Measurements from ENCODE around the gene SHISA6. TPM values are rescaled to one million over a fixed set of nuclear protein-coding genes. Genes with fewer than 3 reads are reported as not detected.

SHISA6 gene
- total RNA-seq (2014; rRNA removed; shearing (Covaris generic)) = not detected in 2 replicates

GRCh38 chr17:11240841-11241610 is at the start of gene SHISA6:
TSS of gene SHISA6 (plus strand) at chr17:11241213.
- no peak for DNase-seq (ENCODE audit: low spot score)

GRCh38 chr17:11195801-11196200 is 45.2 kb upstream of the SHISA6 start:
- no peak for DNase-seq (ENCODE audit: low spot score)

GRCh38 chr17:11204991-11205390 is 36.0 kb upstream of the SHISA6 start:
- DNase-seq (ENCODE audit: low spot score) = no peak

GRCh38 chr17:11205659-11206058 is 35.4 kb upstream of the SHISA6 start:
- DNase-seq (ENCODE audit: low spot score) = no peak

- DNase-seq (ENCODE audit: low spot score) = no peak
Observed at GRCh38 chr17:11209906-11210305, 31.1 kb upstream of the SHISA6 start.

- DNase-seq (ENCODE audit: low spot score) = no peak
Observed at GRCh38 chr17:11212792-11213191, 28.2 kb upstream of the SHISA6 start.

- no peak for DNase-seq (ENCODE audit: low spot score)
Observed at GRCh38 chr17:11216976-11217375, 24.0 kb upstream of the SHISA6 start.

GRCh38 chr17:11221196-11221595 is 19.8 kb upstream of the SHISA6 start:
- no peak for DNase-seq (ENCODE audit: low spot score)

- no peak for DNase-seq (ENCODE audit: low spot score)
Observed at GRCh38 chr17:11221721-11222120, 19.3 kb upstream of the SHISA6 start.

- DNase-seq (ENCODE audit: low spot score) = no peak
Observed at GRCh38 chr17:11238705-11239104, 2.3 kb upstream of the SHISA6 start.

- DNase-seq (ENCODE audit: low spot score) = no peak
Observed at GRCh38 chr17:11239379-11239970, 1.5 kb upstream of the SHISA6 start.

GRCh38 chr17:11240041-11240840 is 772 bp upstream of the SHISA6 start:
- DNase-seq (ENCODE audit: low spot score) = no peak

GRCh38 chr17:11241611-11242226 is 706 bp downstream of the SHISA6 start:
- DNase-seq (ENCODE audit: low spot score) = no peak

GRCh38 chr17:11242411-11242810 is 1.4 kb downstream of the SHISA6 start:
- DNase-seq (ENCODE audit: low spot score) = no peak

- no peak for DNase-seq (ENCODE audit: low spot score)
Observed at GRCh38 chr17:11244776-11245175, 3.8 kb downstream of the SHISA6 start.

GRCh38 chr17:11245187-11245586 is 4.2 kb downstream of the SHISA6 start:
- DNase-seq (ENCODE audit: low spot score) = no peak

GRCh38 chr17:11245791-11246190 is 4.8 kb downstream of the SHISA6 start:
- no peak for DNase-seq (ENCODE audit: low spot score)

- DNase-seq (ENCODE audit: low spot score) = no peak
Observed at GRCh38 chr17:11250161-11250560, 9.1 kb downstream of the SHISA6 start.

GRCh38 chr17:11251561-11252107 is 10.6 kb downstream of the SHISA6 start:
- DNase-seq (ENCODE audit: low spot score) = no peak

- DNase-seq (ENCODE audit: low spot score) = no peak
Observed at GRCh38 chr17:11252146-11252545, 11.1 kb downstream of the SHISA6 start.

- no peak for DNase-seq (ENCODE audit: low spot score)
Observed at GRCh38 chr17:11256877-11257276, 15.9 kb downstream of the SHISA6 start.
